HEK293 (cell line): ENCODE data around the gene QPCTL.
A peak's percentile ranks its signal among the peaks of the same experiment; 100 is the strongest.

ENCODE experiments used
- FEZF1 ChIP-seq: fragments of 450-650 bp; formaldehyde crosslinking; IDR thresholded peaks from 2 replicates; pipeline ENCODE4 v1.5.1; 2016; ENCODE audit warnings: missing biosample characterization, missing genetic modification characterization
- GLIS2 ChIP-seq: fragments of 450-650 bp; formaldehyde crosslinking; IDR thresholded peaks from 2 replicates; pipeline ENCODE4 v1.5.1; 2016; ENCODE audit warnings: missing biosample characterization, missing genetic modification characterization
- IKZF3 ChIP-seq: fragments of 450-650 bp; IDR thresholded peaks from 2 replicates; pipeline ENCODE4 v1.5.0; 2018; ENCODE audit warnings: missing biosample characterization, mild to moderate bottlenecking, missing genetic modification characterization, moderate library complexity
- KLF1 ChIP-seq: fragments of 450-650 bp; formaldehyde crosslinking; IDR thresholded peaks from 2 replicates; pipeline ENCODE4 v1.5.1; 2016; ENCODE audit warnings: missing biosample characterization, missing genetic modification characterization
- MEIS1 ChIP-seq: sonication (generic); formaldehyde crosslinking; IDR thresholded peaks from 2 replicates; pipeline ENCODE4 v1.8.1; 2022; ENCODE audit warnings: missing genetic modification reagents, mild to moderate bottlenecking, borderline replicate concordance
- MYNN ChIP-seq: fragments of 450-650 bp; formaldehyde crosslinking; IDR thresholded peaks from 2 replicates; pipeline ENCODE4 v1.5.1; 2016; ENCODE audit warnings: missing biosample characterization, missing genetic modification characterization, borderline replicate concordance
- SP2 ChIP-seq: fragments of 450-650 bp; formaldehyde crosslinking; IDR thresholded peaks from 2 replicates; pipeline ENCODE4 v1.5.1; 2016; ENCODE audit warnings: missing biosample characterization, missing genetic modification characterization
- TRIM28 ChIP-seq: IDR thresholded peaks from 2 replicates; pipeline ENCODE4 v1.6.1; 2011; ENCODE audit warnings: low read length, control low read depth, borderline replicate concordance
- ZNF133 ChIP-seq: fragments of 450-650 bp; formaldehyde crosslinking; IDR thresholded peaks from 2 replicates; pipeline ENCODE4 v1.5.1; 2016; ENCODE audit warnings: missing biosample characterization, missing genetic modification characterization
- ZNF138 ChIP-seq: fragments of 450-650 bp; formaldehyde crosslinking; IDR thresholded peaks from 2 replicates; pipeline ENCODE4 v1.5.1; 2016; ENCODE audit warnings: missing biosample characterization, missing genetic modification characterization, borderline replicate concordance
- ZNF335 ChIP-seq: fragments of 450-650 bp; formaldehyde crosslinking; conservative IDR thresholded peaks from 2 replicates; pipeline ENCODE4 v1.5.1; 2016; ENCODE audit warnings: missing biosample characterization, missing genetic modification characterization
- ZNF350 ChIP-seq: fragments of 450-650 bp; formaldehyde crosslinking; IDR thresholded peaks from 2 replicates; pipeline ENCODE4 v1.5.0; 2017; ENCODE audit warnings: missing biosample characterization, mild to moderate bottlenecking, missing genetic modification characterization
- ZNF530 ChIP-seq: fragments of 450-650 bp; formaldehyde crosslinking; IDR thresholded peaks from 2 replicates; pipeline ENCODE4 v1.5.1; 2016; ENCODE audit warnings: low read depth, missing biosample characterization, missing genetic modification characterization
- ZNF600 ChIP-seq: fragments of 450-650 bp; formaldehyde crosslinking; IDR thresholded peaks from 2 replicates; pipeline ENCODE4 v1.5.1; 2016; ENCODE audit warnings: missing biosample characterization, missing genetic modification characterization
- ZNF701 ChIP-seq: fragments of 450-650 bp; formaldehyde crosslinking; IDR thresholded peaks from 2 replicates; pipeline ENCODE4 v1.5.1; 2016; ENCODE audit warnings: missing biosample characterization, missing genetic modification characterization
- TF ChIP-seq, protein P1 (sequence below): fragments of 450-650 bp; formaldehyde crosslinking; IDR thresholded peaks from 2 replicates; pipeline ENCODE4 v1.5.1; 2016; ENCODE audit warnings: missing biosample characterization, missing genetic modification characterization
- TF ChIP-seq, protein P2 (sequence below): fragments of 450-650 bp; formaldehyde crosslinking; IDR thresholded peaks from 2 replicates; pipeline ENCODE4 v1.5.1; 2016; ENCODE audit warnings: missing biosample characterization, missing genetic modification characterization
- TF ChIP-seq, protein P3 (sequence below): fragments of 450-650 bp; formaldehyde crosslinking; IDR thresholded peaks from 2 replicates; pipeline ENCODE4 v1.5.1; 2016; ENCODE audit warnings: missing biosample characterization, missing genetic modification characterization
- TF ChIP-seq, protein P4 (sequence below): fragments of 450-650 bp; formaldehyde crosslinking; IDR thresholded peaks from 2 replicates; pipeline ENCODE4 v1.5.1; 2016; ENCODE audit warnings: missing biosample characterization, missing genetic modification characterization
- TF ChIP-seq, protein P5 (sequence below): fragments of 450-650 bp; formaldehyde crosslinking; IDR thresholded peaks from 2 replicates; pipeline ENCODE4 v1.5.1; 2016; ENCODE audit warnings: missing biosample characterization, missing genetic modification characterization
- TF ChIP-seq, protein P6 (sequence below): fragments of 450-650 bp; formaldehyde crosslinking; IDR thresholded peaks from 2 replicates; pipeline ENCODE4 v1.5.1; 2016; ENCODE audit warnings: missing biosample characterization, missing genetic modification characterization, borderline replicate concordance
- TF ChIP-seq, protein P7 (sequence below): fragments of 450-650 bp; formaldehyde crosslinking; conservative IDR thresholded peaks from 2 replicates; pipeline ENCODE4 v1.5.1; 2016; ENCODE audit warnings: low read depth, missing biosample characterization, missing genetic modification characterization

QPCTL gene

DNA sequence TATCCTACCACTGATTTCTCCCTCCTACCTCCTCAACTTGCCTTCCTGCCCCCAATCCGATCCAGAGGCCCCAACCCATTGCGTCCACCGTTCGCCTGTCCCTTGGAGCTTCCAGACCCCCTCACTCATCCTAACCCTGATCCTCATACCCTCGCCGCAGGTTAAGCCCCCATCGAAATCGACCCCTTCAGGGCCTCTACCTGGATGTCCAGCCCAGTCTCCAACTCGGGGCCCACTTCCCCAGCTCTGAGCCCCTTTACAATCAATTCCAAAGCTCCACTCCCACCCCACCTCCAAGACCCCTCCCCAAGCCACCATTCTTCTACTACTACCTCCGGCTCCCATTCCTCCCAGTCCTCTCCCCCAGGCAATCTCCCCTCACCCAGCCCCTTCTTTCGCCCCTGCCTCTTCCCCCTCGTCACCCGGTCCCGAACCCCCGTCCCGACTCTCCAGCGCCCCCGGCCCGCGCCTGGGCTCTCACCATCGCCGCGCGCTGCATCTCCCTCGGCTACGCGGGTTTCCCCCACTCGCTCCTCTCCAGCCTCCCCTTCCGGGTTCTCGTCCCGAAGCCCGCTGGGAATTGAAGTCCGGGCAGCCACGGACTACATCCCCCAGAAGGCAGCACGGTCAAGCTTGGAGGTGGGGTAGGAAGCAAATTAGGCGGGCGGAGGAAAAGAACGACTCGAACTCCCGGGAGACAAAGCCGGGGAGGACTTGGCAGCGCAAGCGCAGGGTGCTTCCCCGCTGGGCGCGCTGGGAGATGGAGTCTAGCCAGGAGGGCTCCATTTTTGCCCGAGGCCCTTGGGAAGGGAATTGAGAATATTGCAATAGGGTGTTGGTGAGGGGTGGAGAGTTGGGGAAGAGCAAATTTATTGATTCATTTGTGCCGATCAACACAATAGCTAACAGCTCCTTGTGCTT, 38.2 kb downstream of the QPCTL start, which contains the start of gene FBXO46 (continued):
- TF ChIP-seq GLIS2, result peak; percentile 59; the same call in 1 of the 2 replicates
- TF ChIP-seq MYNN, result no peak
- no peak for TF ChIP-seq ZNF133
- TF ChIP-seq, protein P1, sequence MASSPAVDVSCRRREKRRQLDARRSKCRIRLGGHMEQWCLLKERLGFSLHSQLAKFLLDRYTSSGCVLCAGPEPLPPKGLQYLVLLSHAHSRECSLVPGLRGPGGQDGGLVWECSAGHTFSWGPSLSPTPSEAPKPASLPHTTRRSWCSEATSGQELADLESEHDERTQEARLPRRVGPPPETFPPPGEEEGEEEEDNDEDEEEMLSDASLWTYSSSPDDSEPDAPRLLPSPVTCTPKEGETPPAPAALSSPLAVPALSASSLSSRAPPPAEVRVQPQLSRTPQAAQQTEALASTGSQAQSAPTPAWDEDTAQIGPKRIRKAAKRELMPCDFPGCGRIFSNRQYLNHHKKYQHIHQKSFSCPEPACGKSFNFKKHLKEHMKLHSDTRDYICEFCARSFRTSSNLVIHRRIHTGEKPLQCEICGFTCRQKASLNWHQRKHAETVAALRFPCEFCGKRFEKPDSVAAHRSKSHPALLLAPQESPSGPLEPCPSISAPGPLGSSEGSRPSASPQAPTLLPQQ (tag by site-specific recombination), result no peak; the same call in 1 of the 2 replicates
- TF ChIP-seq, protein P2, sequence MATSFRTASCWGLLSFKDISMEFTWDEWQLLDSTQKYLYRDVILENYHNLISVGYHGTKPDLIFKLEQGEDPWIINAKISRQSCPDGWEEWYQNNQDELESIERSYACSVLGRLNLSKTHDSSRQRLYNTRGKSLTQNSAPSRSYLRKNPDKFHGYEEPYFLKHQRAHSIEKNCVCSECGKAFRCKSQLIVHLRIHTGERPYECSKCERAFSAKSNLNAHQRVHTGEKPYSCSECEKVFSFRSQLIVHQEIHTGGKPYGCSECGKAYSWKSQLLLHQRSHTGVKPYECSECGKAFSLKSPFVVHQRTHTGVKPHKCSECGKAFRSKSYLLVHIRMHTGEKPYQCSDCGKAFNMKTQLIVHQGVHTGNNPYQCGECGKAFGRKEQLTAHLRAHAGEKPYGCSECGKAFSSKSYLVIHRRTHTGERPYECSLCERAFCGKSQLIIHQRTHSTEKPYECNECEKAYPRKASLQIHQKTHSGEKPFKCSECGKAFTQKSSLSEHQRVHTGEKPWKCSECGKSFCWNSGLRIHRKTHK (tag by site-specific recombination), result no peak
- TF ChIP-seq, protein P3, sequence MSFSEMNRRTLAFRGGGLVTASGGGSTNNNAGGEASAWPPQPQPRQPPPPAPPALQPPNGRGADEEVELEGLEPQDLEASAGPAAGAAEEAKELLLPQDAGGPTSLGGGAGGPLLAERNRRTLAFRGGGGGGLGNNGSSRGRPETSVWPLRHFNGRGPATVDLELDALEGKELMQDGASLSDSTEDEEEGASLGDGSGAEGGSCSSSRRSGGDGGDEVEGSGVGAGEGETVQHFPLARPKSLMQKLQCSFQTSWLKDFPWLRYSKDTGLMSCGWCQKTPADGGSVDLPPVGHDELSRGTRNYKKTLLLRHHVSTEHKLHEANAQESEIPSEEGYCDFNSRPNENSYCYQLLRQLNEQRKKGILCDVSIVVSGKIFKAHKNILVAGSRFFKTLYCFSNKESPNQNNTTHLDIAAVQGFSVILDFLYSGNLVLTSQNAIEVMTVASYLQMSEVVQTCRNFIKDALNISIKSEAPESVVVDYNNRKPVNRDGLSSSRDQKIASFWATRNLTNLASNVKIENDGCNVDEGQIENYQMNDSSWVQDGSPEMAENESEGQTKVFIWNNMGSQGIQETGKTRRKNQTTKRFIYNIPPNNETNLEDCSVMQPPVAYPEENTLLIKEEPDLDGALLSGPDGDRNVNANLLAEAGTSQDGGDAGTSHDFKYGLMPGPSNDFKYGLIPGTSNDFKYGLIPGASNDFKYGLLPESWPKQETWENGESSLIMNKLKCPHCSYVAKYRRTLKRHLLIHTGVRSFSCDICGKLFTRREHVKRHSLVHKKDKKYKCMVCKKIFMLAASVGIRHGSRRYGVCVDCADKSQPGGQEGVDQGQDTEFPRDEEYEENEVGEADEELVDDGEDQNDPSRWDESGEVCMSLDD, result no peak
- TF ChIP-seq KLF1 (tag by site-specific recombination), result no peak
- peak; percentile 97 for TF ChIP-seq IKZF3 (tag by site-specific recombination)
- TF ChIP-seq MEIS1 (CRISPR knock-in tag), result no peak
- peak; percentile 96 for TF ChIP-seq ZNF335 (tag by site-specific recombination)
- TF ChIP-seq, protein P4, sequence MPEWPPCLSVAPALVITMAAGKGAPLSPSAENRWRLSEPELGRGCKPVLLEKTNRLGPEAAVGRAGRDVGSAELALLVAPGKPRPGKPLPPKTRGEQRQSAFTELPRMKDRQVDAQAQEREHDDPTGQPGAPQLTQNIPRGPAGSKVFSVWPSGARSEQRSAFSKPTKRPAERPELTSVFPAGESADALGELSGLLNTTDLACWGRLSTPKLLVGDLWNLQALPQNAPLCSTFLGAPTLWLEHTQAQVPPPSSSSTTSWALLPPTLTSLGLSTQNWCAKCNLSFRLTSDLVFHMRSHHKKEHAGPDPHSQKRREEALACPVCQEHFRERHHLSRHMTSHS, result no peak
- TF ChIP-seq, protein P5, sequence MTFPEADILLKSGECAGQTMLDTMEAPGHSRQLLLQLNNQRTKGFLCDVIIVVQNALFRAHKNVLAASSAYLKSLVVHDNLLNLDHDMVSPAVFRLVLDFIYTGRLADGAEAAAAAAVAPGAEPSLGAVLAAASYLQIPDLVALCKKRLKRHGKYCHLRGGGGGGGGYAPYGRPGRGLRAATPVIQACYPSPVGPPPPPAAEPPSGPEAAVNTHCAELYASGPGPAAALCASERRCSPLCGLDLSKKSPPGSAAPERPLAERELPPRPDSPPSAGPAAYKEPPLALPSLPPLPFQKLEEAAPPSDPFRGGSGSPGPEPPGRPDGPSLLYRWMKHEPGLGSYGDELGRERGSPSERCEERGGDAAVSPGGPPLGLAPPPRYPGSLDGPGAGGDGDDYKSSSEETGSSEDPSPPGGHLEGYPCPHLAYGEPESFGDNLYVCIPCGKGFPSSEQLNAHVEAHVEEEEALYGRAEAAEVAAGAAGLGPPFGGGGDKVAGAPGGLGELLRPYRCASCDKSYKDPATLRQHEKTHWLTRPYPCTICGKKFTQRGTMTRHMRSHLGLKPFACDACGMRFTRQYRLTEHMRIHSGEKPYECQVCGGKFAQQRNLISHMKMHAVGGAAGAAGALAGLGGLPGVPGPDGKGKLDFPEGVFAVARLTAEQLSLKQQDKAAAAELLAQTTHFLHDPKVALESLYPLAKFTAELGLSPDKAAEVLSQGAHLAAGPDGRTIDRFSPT (tag by site-specific recombination), result no peak
- no peak for TF ChIP-seq FEZF1
- TF ChIP-seq ZNF701 (tag by site-specific recombination), result no peak
- TF ChIP-seq, protein P6, sequence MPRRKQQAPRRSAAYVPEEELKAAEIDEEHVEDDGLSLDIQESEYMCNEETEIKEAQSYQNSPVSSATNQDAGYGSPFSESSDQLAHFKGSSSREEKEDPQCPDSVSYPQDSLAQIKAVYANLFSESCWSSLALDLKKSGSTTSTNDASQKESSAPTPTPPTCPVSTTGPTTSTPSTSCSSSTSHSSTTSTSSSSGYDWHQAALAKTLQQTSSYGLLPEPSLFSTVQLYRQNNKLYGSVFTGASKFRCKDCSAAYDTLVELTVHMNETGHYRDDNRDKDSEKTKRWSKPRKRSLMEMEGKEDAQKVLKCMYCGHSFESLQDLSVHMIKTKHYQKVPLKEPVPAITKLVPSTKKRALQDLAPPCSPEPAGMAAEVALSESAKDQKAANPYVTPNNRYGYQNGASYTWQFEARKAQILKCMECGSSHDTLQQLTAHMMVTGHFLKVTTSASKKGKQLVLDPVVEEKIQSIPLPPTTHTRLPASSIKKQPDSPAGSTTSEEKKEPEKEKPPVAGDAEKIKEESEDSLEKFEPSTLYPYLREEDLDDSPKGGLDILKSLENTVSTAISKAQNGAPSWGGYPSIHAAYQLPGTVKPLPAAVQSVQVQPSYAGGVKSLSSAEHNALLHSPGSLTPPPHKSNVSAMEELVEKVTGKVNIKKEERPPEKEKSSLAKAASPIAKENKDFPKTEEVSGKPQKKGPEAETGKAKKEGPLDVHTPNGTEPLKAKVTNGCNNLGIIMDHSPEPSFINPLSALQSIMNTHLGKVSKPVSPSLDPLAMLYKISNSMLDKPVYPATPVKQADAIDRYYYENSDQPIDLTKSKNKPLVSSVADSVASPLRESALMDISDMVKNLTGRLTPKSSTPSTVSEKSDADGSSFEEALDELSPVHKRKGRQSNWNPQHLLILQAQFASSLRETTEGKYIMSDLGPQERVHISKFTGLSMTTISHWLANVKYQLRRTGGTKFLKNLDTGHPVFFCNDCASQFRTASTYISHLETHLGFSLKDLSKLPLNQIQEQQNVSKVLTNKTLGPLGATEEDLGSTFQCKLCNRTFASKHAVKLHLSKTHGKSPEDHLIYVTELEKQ (tag by site-specific recombination), result no peak
- 0 out of 2 replicates have a peak, but pooled peaks have one; percentile 63 for TF ChIP-seq ZNF600 (tag by site-specific recombination)
- TF ChIP-seq, protein P7, sequence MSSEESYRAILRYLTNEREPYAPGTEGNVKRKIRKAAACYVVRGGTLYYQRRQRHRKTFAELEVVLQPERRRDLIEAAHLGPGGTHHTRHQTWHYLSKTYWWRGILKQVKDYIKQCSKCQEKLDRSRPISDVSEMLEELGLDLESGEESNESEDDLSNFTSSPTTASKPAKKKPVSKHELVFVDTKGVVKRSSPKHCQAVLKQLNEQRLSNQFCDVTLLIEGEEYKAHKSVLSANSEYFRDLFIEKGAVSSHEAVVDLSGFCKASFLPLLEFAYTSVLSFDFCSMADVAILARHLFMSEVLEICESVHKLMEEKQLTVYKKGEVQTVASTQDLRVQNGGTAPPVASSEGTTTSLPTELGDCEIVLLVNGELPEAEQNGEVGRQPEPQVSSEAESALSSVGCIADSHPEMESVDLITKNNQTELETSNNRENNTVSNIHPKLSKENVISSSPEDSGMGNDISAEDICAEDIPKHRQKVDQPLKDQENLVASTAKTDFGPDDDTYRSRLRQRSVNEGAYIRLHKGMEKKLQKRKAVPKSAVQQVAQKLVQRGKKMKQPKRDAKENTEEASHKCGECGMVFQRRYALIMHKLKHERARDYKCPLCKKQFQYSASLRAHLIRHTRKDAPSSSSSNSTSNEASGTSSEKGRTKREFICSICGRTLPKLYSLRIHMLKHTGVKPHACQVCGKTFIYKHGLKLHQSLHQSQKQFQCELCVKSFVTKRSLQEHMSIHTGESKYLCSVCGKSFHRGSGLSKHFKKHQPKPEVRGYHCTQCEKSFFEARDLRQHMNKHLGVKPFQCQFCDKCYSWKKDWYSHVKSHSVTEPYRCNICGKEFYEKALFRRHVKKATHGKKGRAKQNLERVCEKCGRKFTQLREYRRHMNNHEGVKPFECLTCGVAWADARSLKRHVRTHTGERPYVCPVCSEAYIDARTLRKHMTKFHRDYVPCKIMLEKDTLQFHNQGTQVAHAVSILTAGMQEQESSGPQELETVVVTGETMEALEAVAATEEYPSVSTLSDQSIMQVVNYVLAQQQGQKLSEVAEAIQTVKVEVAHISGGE (tag by site-specific recombination), result peak; percentile 93
- no peak for TF ChIP-seq ZNF350 (tag by site-specific recombination)
- TF ChIP-seq SP2 (tag by site-specific recombination), result peak; percentile 59
- no peak for TF ChIP-seq ZNF138 (tag by site-specific recombination)
- no peak for TF ChIP-seq ZNF530
- TF ChIP-seq TRIM28, result no peak
